Astrocyte (in vitro differentiated cells and primary cell): Measurements from ENCODE around the gene KLHL18.

ENCODE experiments used
- EZH2 ChIP-seq: IDR thresholded peaks from 2 replicates; pipeline ENCODE4 v1.6.1; 2012; ENCODE audit warnings: mild to moderate bottlenecking, low read length, inconsistent platforms; ENCODE audit not compliant: insufficient read depth
- TF ChIP-seq, protein P1 (sequence below): IDR thresholded peaks from 2 replicates; pipeline ENCODE4 v1.5.1; 2011; ENCODE audit warnings: low read depth, mild to moderate bottlenecking, inconsistent platforms, low read length, moderate library complexity; ENCODE audit not compliant: insufficient read depth

DNA sequence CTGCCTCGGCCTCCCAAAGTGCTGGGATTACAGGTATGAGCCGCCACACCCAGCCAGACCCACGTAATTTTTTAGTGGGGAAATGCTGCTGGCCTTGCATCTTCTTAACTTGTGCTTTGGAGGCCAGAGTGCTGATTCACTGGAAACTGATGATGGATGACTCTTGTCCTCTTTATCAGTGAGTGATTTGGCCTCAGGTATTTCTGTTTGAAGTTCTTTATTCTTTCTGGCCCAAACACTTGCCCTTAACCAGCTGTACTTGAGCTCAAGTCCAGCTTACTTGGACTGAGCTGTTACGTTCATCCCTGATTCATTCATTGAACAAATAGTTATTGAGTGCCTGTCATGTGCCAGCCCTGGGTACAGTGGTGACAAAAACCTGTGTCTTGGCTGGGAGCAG, 102.3 kb downstream of the KLHL18 start:
- TF ChIP-seq, protein P1, sequence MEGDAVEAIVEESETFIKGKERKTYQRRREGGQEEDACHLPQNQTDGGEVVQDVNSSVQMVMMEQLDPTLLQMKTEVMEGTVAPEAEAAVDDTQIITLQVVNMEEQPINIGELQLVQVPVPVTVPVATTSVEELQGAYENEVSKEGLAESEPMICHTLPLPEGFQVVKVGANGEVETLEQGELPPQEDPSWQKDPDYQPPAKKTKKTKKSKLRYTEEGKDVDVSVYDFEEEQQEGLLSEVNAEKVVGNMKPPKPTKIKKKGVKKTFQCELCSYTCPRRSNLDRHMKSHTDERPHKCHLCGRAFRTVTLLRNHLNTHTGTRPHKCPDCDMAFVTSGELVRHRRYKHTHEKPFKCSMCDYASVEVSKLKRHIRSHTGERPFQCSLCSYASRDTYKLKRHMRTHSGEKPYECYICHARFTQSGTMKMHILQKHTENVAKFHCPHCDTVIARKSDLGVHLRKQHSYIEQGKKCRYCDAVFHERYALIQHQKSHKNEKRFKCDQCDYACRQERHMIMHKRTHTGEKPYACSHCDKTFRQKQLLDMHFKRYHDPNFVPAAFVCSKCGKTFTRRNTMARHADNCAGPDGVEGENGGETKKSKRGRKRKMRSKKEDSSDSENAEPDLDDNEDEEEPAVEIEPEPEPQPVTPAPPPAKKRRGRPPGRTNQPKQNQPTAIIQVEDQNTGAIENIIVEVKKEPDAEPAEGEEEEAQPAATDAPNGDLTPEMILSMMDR = no peak
- no peak for TF ChIP-seq EZH2
